Measurements from ENCODE around the gene FBXL14. TPM values are rescaled to one million over a fixed set of nuclear protein-coding genes. Genes with fewer than 3 reads are reported as not detected.

FBXL14 gene
- total and polyA plus RNA-seq, 2 donors, result 7.6 to 14.9 TPM

GRCh38 chr12:1534748-1535147 lies 59.6 kb downstream of the FBXL14 start:
- H3K27ac ChIP-seq (ENCODE audit: low read depth in 1 of 2, low read length in 1 of 2), result no peak overlapping the region
- H3K4me3 ChIP-seq (ENCODE audit: low read length in 2 of 2), result no peak overlapping the region
- H3K9me3 ChIP-seq (ENCODE audit: control insufficient read depth in 2 of 2, insufficient read depth in 1 of 2, low read length in 1 of 2), result peaks cover 0 to 4% of the 10 kb centered on the region in 2 donors
- no peaks in the 10 kb centered on the region for H3K36me3 ChIP-seq (ENCODE audit: control insufficient read depth in 2 of 2, insufficient read depth in 2 of 2, low read length in 1 of 2)
- H3K4me1 ChIP-seq (ENCODE audit: control insufficient read depth in 2 of 2, insufficient read depth in 2 of 2, low read length in 2 of 2), result peaks cover 5 to 23% of the 10 kb centered on the region in 2 donors
- 27% methylated on average over 3 of the region's 3 CpGs for WGBS
- no peak for DNase-seq (ENCODE audit: low read depth in 6 of 9, low spot score in 9 of 9)
- peaks cover 57 to 92% of the 10 kb centered on the region in 2 donors for H3K27me3 ChIP-seq (ENCODE audit: control insufficient read depth in 2 of 2, insufficient read depth in 1 of 2, low read length in 1 of 2)

GRCh38 chr12:1533602-1534304 lies 60.6 kb downstream of the FBXL14 start:
- WGBS, result 5% methylated on average over 16 of the region's 16 CpGs
- peaks cover 5 to 23% of the 10 kb centered on the region in 2 donors for H3K4me1 ChIP-seq (ENCODE audit: control insufficient read depth in 2 of 2, insufficient read depth in 2 of 2, low read length in 2 of 2)
- no peak overlapping the region for H3K4me3 ChIP-seq (ENCODE audit: low read length in 2 of 2)
- H3K27me3 ChIP-seq (ENCODE audit: control insufficient read depth in 2 of 2, insufficient read depth in 1 of 2, low read length in 1 of 2), result peaks cover 63 to 94% of the 10 kb centered on the region in 2 donors
- DNase-seq (ENCODE audit: low read depth in 6 of 9, low spot score in 9 of 9), result peak in 2 of 9 donors; percentile 28 to 48
- H3K36me3 ChIP-seq (ENCODE audit: control insufficient read depth in 2 of 2, insufficient read depth in 2 of 2, low read length in 1 of 2), result no peaks in the 10 kb centered on the region
- H3K27ac ChIP-seq (ENCODE audit: low read depth in 1 of 2, low read length in 1 of 2), result no peak overlapping the region
- H3K9me3 ChIP-seq (ENCODE audit: control insufficient read depth in 2 of 2, insufficient read depth in 1 of 2, low read length in 1 of 2), result peaks cover 0 to 5% of the 10 kb centered on the region in 2 donors

- WGBS, result 26% methylated on average over 9 of the region's 9 CpGs
- no peaks in the 10 kb centered on the region for H3K36me3 ChIP-seq (ENCODE audit: control insufficient read depth in 2 of 2, insufficient read depth in 2 of 2, low read length in 1 of 2)
- DNase-seq (ENCODE audit: low read depth in 6 of 9, low spot score in 9 of 9), result peak in 1 of 9 donors; percentile 28
- no peak overlapping the region for H3K27ac ChIP-seq (ENCODE audit: low read depth in 1 of 2, low read length in 1 of 2)
- peaks cover 66 to 94% of the 10 kb centered on the region in 2 donors for H3K27me3 ChIP-seq (ENCODE audit: control insufficient read depth in 2 of 2, insufficient read depth in 1 of 2, low read length in 1 of 2)
- H3K9me3 ChIP-seq (ENCODE audit: control insufficient read depth in 2 of 2, insufficient read depth in 1 of 2, low read length in 1 of 2), result peaks cover 0 to 8% of the 10 kb centered on the region in 2 donors
- H3K4me1 ChIP-seq (ENCODE audit: control insufficient read depth in 2 of 2, insufficient read depth in 2 of 2, low read length in 2 of 2), result peaks cover 5 to 23% of the 10 kb centered on the region in 2 donors
- no peak overlapping the region for H3K4me3 ChIP-seq (ENCODE audit: low read length in 2 of 2)
These were observed 61.2 kb downstream of the FBXL14 start for GRCh38 chr12:1533205-1533601.

- peaks cover 0 to 8% of the 10 kb centered on the region in 2 donors for H3K9me3 ChIP-seq (ENCODE audit: control insufficient read depth in 2 of 2, insufficient read depth in 1 of 2, low read length in 1 of 2)
- 84% methylated on average over 11 of the region's 11 CpGs for WGBS
- H3K4me1 ChIP-seq (ENCODE audit: control insufficient read depth in 2 of 2, insufficient read depth in 2 of 2, low read length in 2 of 2), result peaks cover 5 to 23% of the 10 kb centered on the region in 2 donors
- H3K36me3 ChIP-seq (ENCODE audit: control insufficient read depth in 2 of 2, insufficient read depth in 2 of 2, low read length in 1 of 2), result no peaks in the 10 kb centered on the region
- no peak for DNase-seq (ENCODE audit: low read depth in 6 of 9, low spot score in 9 of 9)
- H3K27me3 ChIP-seq (ENCODE audit: control insufficient read depth in 2 of 2, insufficient read depth in 1 of 2, low read length in 1 of 2), result peaks cover 70 to 94% of the 10 kb centered on the region in 2 donors
- H3K27ac ChIP-seq (ENCODE audit: low read depth in 1 of 2, low read length in 1 of 2), result no peak overlapping the region
- H3K4me3 ChIP-seq (ENCODE audit: low read length in 2 of 2), result no peak overlapping the region
These were observed 61.8 kb downstream of the FBXL14 start for GRCh38 chr12:1532375-1533165.

GRCh38 chr12:1531654-1532374 lies 62.6 kb downstream of the FBXL14 start:
- Histone ChIP-seq H3K4me1 (ENCODE audit: control insufficient read depth in 2 of 2, insufficient read depth in 2 of 2, low read length in 2 of 2) (peaks cover 5 to 23% of the 10 kb centered on the region in 2 donors), H3K9me3 (ENCODE audit: control insufficient read depth in 2 of 2, insufficient read depth in 1 of 2, low read length in 1 of 2) (peaks cover 0 to 8% of the 10 kb centered on the region in 2 donors)
- no peak for DNase-seq (ENCODE audit: low read depth in 6 of 9, low spot score in 9 of 9)

GRCh38 chr12:1531153-1531653 lies 63.2 kb downstream of the FBXL14 start:
- 5% methylated on average over 56 of the region's 56 CpGs for WGBS
- Histone ChIP-seq H3K27me3 (ENCODE audit: control insufficient read depth in 2 of 2, insufficient read depth in 1 of 2, low read length in 1 of 2) (peaks cover 77 to 93% of the 10 kb centered on the region in 2 donors), H3K4me3 (ENCODE audit: low read length in 2 of 2) (peak overlapping the region in 1 of 2 donors; percentile 49), H3K4me1 (ENCODE audit: control insufficient read depth in 2 of 2, insufficient read depth in 2 of 2, low read length in 2 of 2) (peaks cover 5 to 23% of the 10 kb centered on the region in 2 donors), H3K9me3 (ENCODE audit: control insufficient read depth in 2 of 2, insufficient read depth in 1 of 2, low read length in 1 of 2) (peaks cover 0 to 8% of the 10 kb centered on the region in 2 donors), H3K27ac (ENCODE audit: low read depth in 1 of 2, low read length in 1 of 2) (no peak overlapping the region), H3K36me3 (ENCODE audit: control insufficient read depth in 2 of 2, insufficient read depth in 2 of 2, low read length in 1 of 2) (no peaks in the 10 kb centered on the region)
- DNase-seq (ENCODE audit: low read depth in 6 of 9, low spot score in 9 of 9), result no peak

More at GRCh38 chr12:1531654-1532374, 62.6 kb downstream of the FBXL14 start:
- Histone ChIP-seq H3K4me3 (ENCODE audit: low read length in 2 of 2) (no peak overlapping the region), H3K27me3 (ENCODE audit: control insufficient read depth in 2 of 2, insufficient read depth in 1 of 2, low read length in 1 of 2) (peaks cover 73 to 94% of the 10 kb centered on the region in 2 donors), H3K27ac (ENCODE audit: low read depth in 1 of 2, low read length in 1 of 2) (no peak overlapping the region), H3K36me3 (ENCODE audit: control insufficient read depth in 2 of 2, insufficient read depth in 2 of 2, low read length in 1 of 2) (no peaks in the 10 kb centered on the region)
- WGBS, result 42% methylated on average over 26 of the region's 26 CpGs

- Histone ChIP-seq H3K27me3 (ENCODE audit: control insufficient read depth in 2 of 2, insufficient read depth in 1 of 2, low read length in 1 of 2) (peaks cover 75 to 93% of the 10 kb centered on the region in 2 donors), H3K27ac (ENCODE audit: low read depth in 1 of 2, low read length in 1 of 2) (no peak overlapping the region), H3K36me3 (ENCODE audit: control insufficient read depth in 2 of 2, insufficient read depth in 2 of 2, low read length in 1 of 2) (no peaks in the 10 kb centered on the region), H3K4me3 (ENCODE audit: low read length in 2 of 2) (peak overlapping the region in 1 of 2 donors; percentile 49), H3K4me1 (ENCODE audit: control insufficient read depth in 2 of 2, insufficient read depth in 2 of 2, low read length in 2 of 2) (peaks cover 5 to 23% of the 10 kb centered on the region in 2 donors), H3K9me3 (ENCODE audit: control insufficient read depth in 2 of 2, insufficient read depth in 1 of 2, low read length in 1 of 2) (peaks cover 0 to 8% of the 10 kb centered on the region in 2 donors)
- WGBS, result under 1% methylated on average over 99 of the region's 99 CpGs
- DNase-seq (ENCODE audit: low read depth in 6 of 9, low spot score in 9 of 9), result no peak
These were observed 63.7 kb downstream of the FBXL14 start for GRCh38 chr12:1530592-1531152.

- no peak for DNase-seq (ENCODE audit: low read depth in 6 of 9, low spot score in 9 of 9)
- no peak overlapping the region for H3K27ac ChIP-seq (ENCODE audit: low read depth in 1 of 2, low read length in 1 of 2)
- peaks cover 71 to 92% of the 10 kb centered on the region in 2 donors for H3K27me3 ChIP-seq (ENCODE audit: control insufficient read depth in 2 of 2, insufficient read depth in 1 of 2, low read length in 1 of 2)
- peaks cover 0 to 8% of the 10 kb centered on the region in 2 donors for H3K9me3 ChIP-seq (ENCODE audit: control insufficient read depth in 2 of 2, insufficient read depth in 1 of 2, low read length in 1 of 2)
- peak overlapping the region in 1 of 2 donors; percentile 49 for H3K4me3 ChIP-seq (ENCODE audit: low read length in 2 of 2)
- no peaks in the 10 kb centered on the region for H3K36me3 ChIP-seq (ENCODE audit: control insufficient read depth in 2 of 2, insufficient read depth in 2 of 2, low read length in 1 of 2)
- peaks cover 5 to 23% of the 10 kb centered on the region in 2 donors for H3K4me1 ChIP-seq (ENCODE audit: control insufficient read depth in 2 of 2, insufficient read depth in 2 of 2, low read length in 2 of 2)
- WGBS, result 3% methylated on average over 100 of the region's 101 CpGs
These were observed 64.4 kb downstream of the FBXL14 start for GRCh38 chr12:1529862-1530591.
